HG02852 (cell line): ENCODE measurements around the gene FAM227A.

Source experiments
- ATAC-seq: cut with Tn5 transposase; IDR thresholded peaks from one replicate; pipeline ENCODE4 v1.9.1; 2021; ENCODE audit warnings: mild to moderate bottlenecking, moderate library complexity; ENCODE audit not compliant: unreplicated experiment

FAM227A gene

DNA sequence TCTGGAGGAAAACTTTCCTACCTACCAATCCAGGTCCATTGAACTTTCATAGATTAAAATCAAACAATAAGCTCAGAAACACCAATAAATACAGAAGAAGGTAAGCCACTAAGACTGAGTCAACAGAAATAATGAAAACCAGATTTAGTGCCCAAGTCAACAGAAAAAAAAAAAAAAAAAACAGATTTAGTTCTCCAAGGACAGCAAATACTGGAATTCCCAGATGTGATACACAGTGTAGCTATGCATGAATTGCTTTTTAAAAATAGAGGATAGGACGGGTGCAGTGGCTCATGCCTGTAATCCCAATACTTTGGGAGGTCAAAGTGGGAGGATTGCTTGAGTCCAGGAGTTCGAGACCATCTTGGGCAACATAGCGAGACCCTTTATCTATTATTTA, 101.9 kb downstream of the FAM227A start:
- ATAC-seq: no peak

DNA sequence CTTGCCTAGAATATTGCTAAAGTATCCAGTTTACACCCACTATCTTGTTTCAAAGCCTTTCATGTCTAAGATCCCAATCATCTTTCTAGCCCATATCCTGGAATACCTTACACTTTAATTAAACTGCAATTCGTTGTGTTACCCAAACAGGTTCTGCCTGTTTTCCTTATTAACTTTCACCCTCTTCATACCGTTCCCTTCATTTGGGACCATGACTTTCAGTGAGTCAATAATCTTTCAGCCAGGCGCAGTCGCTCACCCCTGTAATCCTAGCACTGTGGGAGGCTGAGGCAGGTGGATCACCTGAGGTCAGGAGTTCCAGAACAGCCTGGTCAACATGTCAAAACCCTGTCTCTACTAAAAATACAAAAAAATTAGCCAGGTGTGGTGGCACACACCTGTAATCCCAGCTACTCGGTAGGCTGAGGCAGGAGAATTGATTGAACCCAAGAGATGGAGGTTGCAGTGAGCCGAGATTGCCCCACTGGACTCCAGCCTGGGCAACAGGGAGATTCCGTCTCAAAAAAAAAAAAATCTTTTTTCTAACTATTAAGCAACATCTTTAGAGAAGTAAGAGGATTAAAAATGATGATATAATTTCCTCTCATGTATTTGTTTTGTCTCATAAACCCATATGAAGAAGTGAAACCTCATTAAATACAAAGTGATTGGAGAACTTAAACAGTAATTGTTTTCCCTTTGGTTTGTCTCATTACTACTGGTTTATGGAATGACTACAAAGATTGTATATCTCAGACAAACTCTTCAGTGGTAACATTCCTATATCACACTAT, 106.9 kb downstream of the FAM227A start:
- no peak for ATAC-seq

- ATAC-seq: no peak
Observed at GRCh38 chr22:38540701-38541100, 115.5 kb downstream of the FAM227A start.

GRCh38 chr22:38531251-38531938, 124.8 kb downstream of the FAM227A start:
- no peak for ATAC-seq
